Endothelial cell (in vitro differentiated cells): ENCODE measurements around the gene PRF1. TPM values are rescaled to one million over a fixed set of nuclear protein-coding genes. Genes with fewer than 3 reads are reported as not detected.

Source experiments
- DNase-seq: peaks from one replicate; pipeline ENCODE4 v3.0.0; 2021; ENCODE audit warnings: low spot score
- H3K27ac Mint-ChIP-seq: one replicate; pipeline ENCODE4 v1.8.0; 2021; ENCODE audit warnings: mixed read lengths, inconsistent platforms; ENCODE audit not compliant: unreplicated experiment
- H3K27me3 Mint-ChIP-seq: one replicate; pipeline ENCODE4 v1.8.0; 2021; ENCODE audit warnings: mild to moderate bottlenecking, moderate library complexity, mixed read lengths, inconsistent platforms; ENCODE audit not compliant: unreplicated experiment
- H3K36me3 Mint-ChIP-seq: one replicate; pipeline ENCODE4 v1.8.0; 2021; ENCODE audit warnings: mild to moderate bottlenecking, low read depth, mixed read lengths, inconsistent platforms; ENCODE audit not compliant: unreplicated experiment
- H3K4me1 Mint-ChIP-seq: one replicate; pipeline ENCODE4 v1.8.0; 2021; ENCODE audit warnings: mild to moderate bottlenecking, mixed read lengths, inconsistent platforms; ENCODE audit not compliant: unreplicated experiment
- H3K4me3 Mint-ChIP-seq: one replicate; pipeline ENCODE4 v1.8.0; 2021; ENCODE audit warnings: mild to moderate bottlenecking, mixed read lengths, inconsistent platforms; ENCODE audit not compliant: unreplicated experiment
- H3K9me3 Mint-ChIP-seq: one replicate; pipeline ENCODE4 v1.8.0; 2021; ENCODE audit warnings: mixed read lengths, inconsistent platforms; ENCODE audit not compliant: unreplicated experiment
- CTCF ChIP-seq: fragments of 200-600 bp; sonication (generic); IDR thresholded peaks from one replicate; pipeline ENCODE4 v1.5.0; 2021; ENCODE audit warnings: antibody characterized with exemption; ENCODE audit not compliant: unreplicated experiment
- total RNA-seq: library from RNA; stranded (reverse); fragmentation: NEBNext Ultra II Directional; extraction: Animal tissue kit (Norgen Biotek cat#: 25700); gene quantifications from one replicate; pipeline ENCODE4 v1.2.1, GENCODE V29; 2021; ENCODE audit not compliant: unreplicated experiment

The PRF1 gene
- total RNA-seq, 1 donor from 2014 or later = not detected

- no peak for DNase-seq
- no peak overlapping the region for H3K4me3 Mint-ChIP-seq
These were observed 2.8 kb downstream of the PRF1 start for GRCh38 chr10:70599791-70600190.

GRCh38 chr10:70599319-70599718 lies 3.2 kb downstream of the PRF1 start:
- no peaks in the 10 kb centered on the region for H3K9me3 Mint-ChIP-seq
- DNase-seq = no peak

More at GRCh38 chr10:70599791-70600190, 2.8 kb downstream of the PRF1 start:
- peaks cover 10% of the 10 kb centered on the region for H3K27me3 Mint-ChIP-seq
- H3K9me3 Mint-ChIP-seq = no peaks in the 10 kb centered on the region
- TF ChIP-seq CTCF = no peak
- H3K4me1 Mint-ChIP-seq = no peaks in the 10 kb centered on the region
- H3K27ac Mint-ChIP-seq = no peak overlapping the region
- H3K36me3 Mint-ChIP-seq = no peaks in the 10 kb centered on the region

GRCh38 chr10:70598857-70599295 lies 3.7 kb downstream of the PRF1 start:
- Mint-ChIP-seq H3K4me1 (no peaks in the 10 kb centered on the region), H3K4me3 (no peak overlapping the region), H3K36me3 (no peaks in the 10 kb centered on the region), H3K27ac (no peak overlapping the region), H3K27me3 (peaks cover 10% of the 10 kb centered on the region), H3K9me3 (no peaks in the 10 kb centered on the region)
- TF ChIP-seq CTCF = no peak
- DNase-seq = no peak

More at GRCh38 chr10:70599319-70599718, 3.2 kb downstream of the PRF1 start:
- Mint-ChIP-seq H3K27ac (no peak overlapping the region), H3K4me1 (no peaks in the 10 kb centered on the region), H3K4me3 (no peak overlapping the region), H3K27me3 (peaks cover 10% of the 10 kb centered on the region), H3K36me3 (no peaks in the 10 kb centered on the region)
- TF ChIP-seq CTCF = no peak

- Mint-ChIP-seq H3K27ac (no peak overlapping the region), H3K27me3 (peaks cover 6% of the 10 kb centered on the region), H3K4me3 (no peak overlapping the region), H3K9me3 (no peaks in the 10 kb centered on the region), H3K4me1 (no peaks in the 10 kb centered on the region), H3K36me3 (no peaks in the 10 kb centered on the region)
- DNase-seq = no peak
- TF ChIP-seq CTCF = no peak
These were observed 4.4 kb downstream of the PRF1 start for GRCh38 chr10:70597856-70598815.
